Adrenal gland (tissue), 5 donors: Measurements from ENCODE around the gene CABP1.

Source experiments
- POLR2A ChIP-seq, 2 donors: fragments of 450-650 bp; IDR thresholded peaks; one replicate each; pipeline ENCODE4 v1.6.1; 2017; ENCODE audit warnings: antibody characterized with exemption in 2 of 2, mild to moderate bottlenecking in 2 of 2, moderate library complexity in 1 of 2
- TF ChIP-seq, protein P1 (sequence below), 6 experiments: fragments of 450-650 bp in 4 of 6; fragments of 200-600 bp in 2 of 6; sonication (generic) in 1 of 6; IDR thresholded peaks; 1 replicate in 5 of 6; 2 replicates in 1 of 6; pipeline versions ENCODE4 v1.5.1 to v1.8.0; 2016 to 2021; ENCODE audit warnings: antibody characterized with exemption in 6 of 6, mild to moderate bottlenecking in 2 of 6, moderate library complexity in 1 of 6
- donor health status: DM: no; HTN: no; CAD: no.

DNA sequence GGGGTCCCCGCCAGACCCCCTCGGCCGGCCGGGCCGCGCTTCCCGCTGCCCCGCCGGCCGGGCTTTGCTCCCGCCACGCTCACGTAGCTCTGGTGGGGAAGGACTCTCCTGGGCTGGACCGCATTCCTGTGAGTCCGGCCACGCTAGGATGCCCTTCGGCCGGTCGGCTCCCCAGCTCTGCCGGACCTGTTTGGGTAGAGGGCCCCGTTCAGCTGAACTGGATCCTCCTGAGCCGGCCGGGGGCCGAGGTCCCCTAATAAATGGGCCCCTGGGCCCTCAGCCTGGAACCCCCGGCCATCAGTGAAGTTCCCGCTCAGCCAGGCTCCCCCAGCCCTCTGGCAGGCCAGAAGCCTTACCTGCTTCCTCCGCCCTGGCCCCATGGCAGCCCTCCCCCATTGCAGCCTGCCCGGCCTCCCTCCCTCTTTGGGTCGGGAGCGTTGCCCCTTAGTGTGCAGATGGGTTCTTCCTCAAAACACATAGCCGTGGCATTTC lies 70.4 kb downstream of the CABP1 start:
- TF ChIP-seq, protein P1, sequence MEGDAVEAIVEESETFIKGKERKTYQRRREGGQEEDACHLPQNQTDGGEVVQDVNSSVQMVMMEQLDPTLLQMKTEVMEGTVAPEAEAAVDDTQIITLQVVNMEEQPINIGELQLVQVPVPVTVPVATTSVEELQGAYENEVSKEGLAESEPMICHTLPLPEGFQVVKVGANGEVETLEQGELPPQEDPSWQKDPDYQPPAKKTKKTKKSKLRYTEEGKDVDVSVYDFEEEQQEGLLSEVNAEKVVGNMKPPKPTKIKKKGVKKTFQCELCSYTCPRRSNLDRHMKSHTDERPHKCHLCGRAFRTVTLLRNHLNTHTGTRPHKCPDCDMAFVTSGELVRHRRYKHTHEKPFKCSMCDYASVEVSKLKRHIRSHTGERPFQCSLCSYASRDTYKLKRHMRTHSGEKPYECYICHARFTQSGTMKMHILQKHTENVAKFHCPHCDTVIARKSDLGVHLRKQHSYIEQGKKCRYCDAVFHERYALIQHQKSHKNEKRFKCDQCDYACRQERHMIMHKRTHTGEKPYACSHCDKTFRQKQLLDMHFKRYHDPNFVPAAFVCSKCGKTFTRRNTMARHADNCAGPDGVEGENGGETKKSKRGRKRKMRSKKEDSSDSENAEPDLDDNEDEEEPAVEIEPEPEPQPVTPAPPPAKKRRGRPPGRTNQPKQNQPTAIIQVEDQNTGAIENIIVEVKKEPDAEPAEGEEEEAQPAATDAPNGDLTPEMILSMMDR (IDR thresholded peaks at IDR 0.05): no peak
- TF ChIP-seq POLR2A (IDR thresholded peaks at IDR 0.05): no peak
